ENCODE results near the gene REXO5. TPM values are rescaled to one million over a fixed set of nuclear protein-coding genes. Genes with fewer than 3 reads are reported as not detected.

Gene REXO5
- total and polyA plus RNA-seq, 2 of the 13 experiments (the other 11 are each of a cell fraction or from before 2014, with no cell fraction given), result 5.9 to 13.1 TPM

- TF ChIP-seq FOXO1 (CRISPR knock-in tag; IDR thresholded peaks at IDR 0.05) (peak; percentile 46; the same call in 1 of the 2 replicates), ZNF318 (CRISPR knock-in tag; IDR thresholded peaks at IDR 0.05) (no peak), SALL1 (CRISPR knock-in tag; IDR thresholded peaks at IDR 0.05) (peak; percentile 84), ZBTB26 (CRISPR knock-in tag; IDR thresholded peaks at IDR 0.05; ENCODE audit: borderline replicate concordance) (no peak), ZNF703 (CRISPR knock-in tag; IDR thresholded peaks at IDR 0.05; ENCODE audit: borderline replicate concordance) (no peak), PRDM4 (CRISPR knock-in tag; IDR thresholded peaks at IDR 0.05; ENCODE audit: borderline replicate concordance) (no peak), ZNF329 (CRISPR knock-in tag; IDR thresholded peaks at IDR 0.05; ENCODE audit: low read depth) (no peak), TBX3 (IDR thresholded peaks at IDR 0.05; ENCODE audit: borderline replicate concordance) (no peak), MLXIP (CRISPR knock-in tag; IDR thresholded peaks at IDR 0.05; ENCODE audit: borderline replicate concordance) (no peak), IRF9 (CRISPR knock-in tag; IDR thresholded peaks at IDR 0.05; ENCODE audit: borderline replicate concordance) (no peak), ZBTB38 (CRISPR knock-in tag; IDR thresholded peaks at IDR 0.05) (0 out of 2 replicates have a peak, but pooled peaks have one; percentile 47), NFE2 (CRISPR knock-in tag; IDR thresholded peaks at IDR 0.05) (no peak)
Measured at GRCh38 chr16:20878682-20879147, 72.4 kb downstream of the REXO5 start (continued).

Measured in HepG2 (cell line).